Measurements from ENCODE around the gene XKR7.

XKR7 gene

GRCh38 chr20:31991339-31991705 lies 23.4 kb downstream of the XKR7 start:
- no peaks in the 10 kb centered on the region for H3K36me3 ChIP-seq (ENCODE audit: control insufficient read depth, insufficient read depth, low read length)
- no peak overlapping the region for H3K4me3 ChIP-seq (ENCODE audit: low read length)
- peaks cover 7% of the 10 kb centered on the region for H3K27me3 ChIP-seq (ENCODE audit: control insufficient read depth, insufficient read depth, low read length)
- no peaks in the 10 kb centered on the region for H3K4me1 ChIP-seq (ENCODE audit: control insufficient read depth, insufficient read depth, low read length)
- H3K27ac ChIP-seq (ENCODE audit: low read depth, low read length): no peak overlapping the region
- H3K9ac ChIP-seq (ENCODE audit: low read length): no peak overlapping the region

- H3K4me1 ChIP-seq (ENCODE audit: control insufficient read depth, insufficient read depth, low read length): no peaks in the 10 kb centered on the region
- H3K9ac ChIP-seq (ENCODE audit: low read length): no peak overlapping the region
- H3K27me3 ChIP-seq (ENCODE audit: control insufficient read depth, insufficient read depth, low read length): peaks cover 7% of the 10 kb centered on the region
- no peak overlapping the region for H3K27ac ChIP-seq (ENCODE audit: low read depth, low read length)
- no peak overlapping the region for H3K4me3 ChIP-seq (ENCODE audit: low read length)
- H3K36me3 ChIP-seq (ENCODE audit: control insufficient read depth, insufficient read depth, low read length): no peaks in the 10 kb centered on the region
These were observed 24.1 kb downstream of the XKR7 start for GRCh38 chr20:31992086-31992485.

- Histone ChIP-seq H3K9ac (ENCODE audit: low read length) (no peak overlapping the region), H3K4me3 (ENCODE audit: low read length) (no peak overlapping the region), H3K4me1 (ENCODE audit: control insufficient read depth, insufficient read depth, low read length) (no peaks in the 10 kb centered on the region), H3K27ac (ENCODE audit: low read depth, low read length) (no peak overlapping the region), H3K27me3 (ENCODE audit: control insufficient read depth, insufficient read depth, low read length) (peaks cover 7% of the 10 kb centered on the region), H3K36me3 (ENCODE audit: control insufficient read depth, insufficient read depth, low read length) (no peaks in the 10 kb centered on the region)
These were observed 29.0 kb downstream of the XKR7 start for GRCh38 chr20:31996996-31997395.

- H3K27ac ChIP-seq (ENCODE audit: low read depth, low read length): no peak overlapping the region
- peaks cover 7% of the 10 kb centered on the region for H3K27me3 ChIP-seq (ENCODE audit: control insufficient read depth, insufficient read depth, low read length)
- no peak overlapping the region for H3K9ac ChIP-seq (ENCODE audit: low read length)
- H3K36me3 ChIP-seq (ENCODE audit: control insufficient read depth, insufficient read depth, low read length): no peaks in the 10 kb centered on the region
- no peaks in the 10 kb centered on the region for H3K4me1 ChIP-seq (ENCODE audit: control insufficient read depth, insufficient read depth, low read length)
- no peak overlapping the region for H3K4me3 ChIP-seq (ENCODE audit: low read length)
These were observed 30.3 kb downstream of the XKR7 start for GRCh38 chr20:31998246-31998645.

GRCh38 chr20:32003325-32003724 lies 35.4 kb downstream of the XKR7 start:
- Histone ChIP-seq H3K36me3 (ENCODE audit: control insufficient read depth, insufficient read depth, low read length) (no peaks in the 10 kb centered on the region), H3K9ac (ENCODE audit: low read length) (no peak overlapping the region), H3K4me3 (ENCODE audit: low read length) (no peak overlapping the region), H3K27me3 (ENCODE audit: control insufficient read depth, insufficient read depth, low read length) (no peaks in the 10 kb centered on the region), H3K27ac (ENCODE audit: low read depth, low read length) (no peak overlapping the region), H3K4me1 (ENCODE audit: control insufficient read depth, insufficient read depth, low read length) (no peaks in the 10 kb centered on the region)

- no peaks in the 10 kb centered on the region for H3K4me1 ChIP-seq (ENCODE audit: control insufficient read depth, insufficient read depth, low read length)
- H3K27me3 ChIP-seq (ENCODE audit: control insufficient read depth, insufficient read depth, low read length): no peaks in the 10 kb centered on the region
- no peak overlapping the region for H3K9ac ChIP-seq (ENCODE audit: low read length)
- H3K4me3 ChIP-seq (ENCODE audit: low read length): no peak overlapping the region
- H3K27ac ChIP-seq (ENCODE audit: low read depth, low read length): no peak overlapping the region
- H3K36me3 ChIP-seq (ENCODE audit: control insufficient read depth, insufficient read depth, low read length): no peaks in the 10 kb centered on the region
These were observed 37.0 kb downstream of the XKR7 start for GRCh38 chr20:32004963-32005362.

DNA sequence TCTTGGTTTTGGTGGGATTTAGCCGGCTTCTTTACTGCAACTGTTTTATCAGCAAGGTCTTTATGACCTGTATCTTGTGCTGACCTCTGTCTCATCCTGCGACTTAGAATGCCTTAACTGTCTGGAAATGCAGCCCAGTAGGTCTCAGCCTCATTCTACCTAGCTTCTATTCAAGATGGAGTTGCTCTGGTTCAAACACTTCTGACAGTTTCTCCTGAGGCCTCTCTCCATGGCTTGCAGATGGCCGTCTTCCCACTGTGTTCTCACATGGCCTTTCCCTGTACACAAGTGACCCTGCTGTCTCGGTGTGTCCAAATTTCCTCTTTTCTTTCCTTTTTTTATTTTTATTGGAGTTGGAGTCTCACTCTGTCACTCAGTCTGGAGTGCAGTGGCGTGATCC lies 38.1 kb downstream of the XKR7 start:
- Histone ChIP-seq H3K4me3 (ENCODE audit: low read length) (no peak overlapping the region), H3K27ac (ENCODE audit: low read depth, low read length) (no peak overlapping the region), H3K36me3 (ENCODE audit: control insufficient read depth, insufficient read depth, low read length) (no peaks in the 10 kb centered on the region)

DNA sequence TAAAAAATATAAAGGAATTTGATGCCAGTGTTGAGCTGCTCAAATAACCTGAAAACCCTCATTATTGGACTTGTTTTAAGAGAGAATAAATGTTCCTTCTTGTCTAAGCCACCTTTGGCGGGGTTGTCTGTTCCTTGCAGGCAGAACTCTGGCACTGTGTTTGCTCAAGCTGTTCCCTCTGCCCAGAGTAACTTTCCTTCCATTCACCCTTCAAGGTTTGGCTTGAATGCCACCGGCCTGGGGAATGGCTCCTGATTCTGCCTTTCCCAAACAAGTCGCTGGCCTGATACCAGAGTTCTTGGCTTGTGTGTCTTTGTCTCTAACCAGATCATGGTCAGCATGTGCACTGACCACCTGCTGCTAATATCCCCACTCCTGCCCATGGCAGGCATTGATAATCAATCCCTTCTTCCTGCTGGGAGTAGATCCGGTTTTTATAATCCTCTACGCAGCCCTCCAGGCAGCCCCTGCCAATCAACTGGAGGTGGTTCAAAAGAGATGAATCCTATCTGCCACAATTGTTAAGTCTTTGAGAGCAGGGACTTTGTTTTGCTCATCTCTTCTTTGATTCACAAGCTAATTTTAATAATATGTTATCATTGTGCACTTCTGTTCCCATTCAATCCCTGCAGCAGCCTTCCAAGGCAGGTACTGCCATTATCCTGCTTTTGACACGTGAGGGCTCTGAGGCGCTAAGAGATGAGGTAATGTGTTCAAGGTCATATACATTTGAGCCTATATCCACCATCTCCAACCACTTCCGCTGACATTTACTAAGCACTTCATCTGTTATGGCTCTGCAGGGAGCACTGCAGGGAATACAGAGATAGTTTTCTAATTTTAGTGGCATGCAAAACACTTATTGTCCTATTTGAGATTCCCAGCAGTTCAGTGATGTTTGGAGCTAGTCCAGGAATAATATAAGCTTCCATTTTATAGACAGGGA lies 39.2 kb downstream of the XKR7 start:
- Histone ChIP-seq H3K4me1 (ENCODE audit: control insufficient read depth, insufficient read depth, low read length) (no peaks in the 10 kb centered on the region), H3K27ac (ENCODE audit: low read depth, low read length) (no peak overlapping the region), H3K36me3 (ENCODE audit: control insufficient read depth, insufficient read depth, low read length) (no peaks in the 10 kb centered on the region), H3K4me3 (ENCODE audit: low read length) (no peak overlapping the region), H3K9ac (ENCODE audit: low read length) (no peak overlapping the region), H3K27me3 (ENCODE audit: control insufficient read depth, insufficient read depth, low read length) (no peaks in the 10 kb centered on the region)

More for the DNA sequence above, 38.1 kb downstream of the XKR7 start:
- no peak overlapping the region for H3K9ac ChIP-seq (ENCODE audit: low read length)
- no peaks in the 10 kb centered on the region for H3K4me1 ChIP-seq (ENCODE audit: control insufficient read depth, insufficient read depth, low read length)
- no peaks in the 10 kb centered on the region for H3K27me3 ChIP-seq (ENCODE audit: control insufficient read depth, insufficient read depth, low read length)

GRCh38 chr20:32007787-32008616 lies 40.1 kb downstream of the XKR7 start:
- Histone ChIP-seq H3K4me1 (ENCODE audit: control insufficient read depth, insufficient read depth, low read length) (no peaks in the 10 kb centered on the region), H3K27me3 (ENCODE audit: control insufficient read depth, insufficient read depth, low read length) (no peaks in the 10 kb centered on the region), H3K27ac (ENCODE audit: low read depth, low read length) (no peak overlapping the region), H3K9ac (ENCODE audit: low read length) (no peak overlapping the region), H3K4me3 (ENCODE audit: low read length) (no peak overlapping the region), H3K36me3 (ENCODE audit: control insufficient read depth, insufficient read depth, low read length) (no peaks in the 10 kb centered on the region)

GRCh38 chr20:32009564-32009963 lies 41.6 kb downstream of the XKR7 start:
- no peaks in the 10 kb centered on the region for H3K4me1 ChIP-seq (ENCODE audit: control insufficient read depth, insufficient read depth, low read length)
- H3K4me3 ChIP-seq (ENCODE audit: low read length): no peak overlapping the region
- no peaks in the 10 kb centered on the region for H3K27me3 ChIP-seq (ENCODE audit: control insufficient read depth, insufficient read depth, low read length)
- H3K27ac ChIP-seq (ENCODE audit: low read depth, low read length): no peak overlapping the region
- H3K9ac ChIP-seq (ENCODE audit: low read length): no peak overlapping the region
- H3K36me3 ChIP-seq (ENCODE audit: control insufficient read depth, insufficient read depth, low read length): no peaks in the 10 kb centered on the region

- no peaks in the 10 kb centered on the region for H3K4me1 ChIP-seq (ENCODE audit: control insufficient read depth, insufficient read depth, low read length)
- no peak within 1 kb of the TSS for H3K9ac ChIP-seq (ENCODE audit: low read length)
- no peaks in the 10 kb centered on the region for H3K36me3 ChIP-seq (ENCODE audit: control insufficient read depth, insufficient read depth, low read length)
- H3K27me3 ChIP-seq (ENCODE audit: control insufficient read depth, insufficient read depth, low read length): no peaks in the 10 kb centered on the region
- no peak within 1 kb of the TSS for H3K4me3 ChIP-seq (ENCODE audit: low read length)
- no peak within 1 kb of the TSS for H3K27ac ChIP-seq (ENCODE audit: low read depth, low read length)
These were observed 42.1 kb downstream of the XKR7 start, which contains the start of gene CCM2L for GRCh38 chr20:32010101-32010500. Gene CCM2L (plus strand): TSS chr20:32010438. CDS start chr20:32010455, 17 bp downstream.

GRCh38 chr20:32010666-32011065 lies 42.7 kb downstream of the XKR7 start:
- Histone ChIP-seq H3K36me3 (ENCODE audit: control insufficient read depth, insufficient read depth, low read length) (no peaks in the 10 kb centered on the region), H3K27me3 (ENCODE audit: control insufficient read depth, insufficient read depth, low read length) (no peaks in the 10 kb centered on the region), H3K4me3 (ENCODE audit: low read length) (no peak overlapping the region), H3K27ac (ENCODE audit: low read depth, low read length) (no peak overlapping the region), H3K4me1 (ENCODE audit: control insufficient read depth, insufficient read depth, low read length) (no peaks in the 10 kb centered on the region), H3K9ac (ENCODE audit: low read length) (no peak overlapping the region)

Data from rectal smooth muscle tissue (tissue), 1 donor.